ENCODE measurements around the gene ANGPTL2.

The ANGPTL2 gene

DNA sequence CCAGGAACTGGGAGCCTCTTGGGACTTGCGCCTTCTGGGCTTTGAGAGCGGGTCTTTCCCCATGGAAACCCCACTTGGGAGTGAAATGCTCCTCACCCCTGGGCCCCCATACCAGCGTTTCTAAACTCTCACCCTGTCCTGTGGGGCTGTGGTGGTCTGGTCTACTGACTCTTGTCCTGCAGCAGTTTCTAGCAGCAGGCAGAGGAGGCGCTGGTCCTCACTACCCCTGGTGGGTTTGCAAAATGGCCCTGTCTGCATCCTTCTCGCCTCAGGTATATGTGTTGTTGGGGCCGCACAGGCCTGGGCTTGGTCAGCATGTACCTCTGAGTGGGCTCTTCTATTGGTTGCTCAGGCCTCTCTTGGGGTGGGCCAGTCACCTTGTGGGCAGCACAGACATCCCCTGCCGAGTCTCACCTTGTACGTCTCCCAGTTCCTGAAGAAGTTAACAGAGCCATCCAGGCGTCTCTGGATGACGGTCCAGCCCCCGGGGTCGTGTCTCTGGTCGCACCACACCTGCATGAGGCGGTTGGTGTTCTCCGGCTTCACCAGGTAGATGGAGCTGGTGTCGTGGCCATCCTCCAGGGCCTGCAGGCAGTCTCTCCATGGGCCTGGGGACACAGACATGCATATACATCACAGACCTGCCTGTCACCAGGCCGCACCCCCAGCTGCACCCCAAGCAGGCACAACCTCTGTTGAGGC lies 29.0 kb downstream of the ANGPTL2 start:
- DNase-seq (ENCODE audit: low spot score), result no peak

DNA sequence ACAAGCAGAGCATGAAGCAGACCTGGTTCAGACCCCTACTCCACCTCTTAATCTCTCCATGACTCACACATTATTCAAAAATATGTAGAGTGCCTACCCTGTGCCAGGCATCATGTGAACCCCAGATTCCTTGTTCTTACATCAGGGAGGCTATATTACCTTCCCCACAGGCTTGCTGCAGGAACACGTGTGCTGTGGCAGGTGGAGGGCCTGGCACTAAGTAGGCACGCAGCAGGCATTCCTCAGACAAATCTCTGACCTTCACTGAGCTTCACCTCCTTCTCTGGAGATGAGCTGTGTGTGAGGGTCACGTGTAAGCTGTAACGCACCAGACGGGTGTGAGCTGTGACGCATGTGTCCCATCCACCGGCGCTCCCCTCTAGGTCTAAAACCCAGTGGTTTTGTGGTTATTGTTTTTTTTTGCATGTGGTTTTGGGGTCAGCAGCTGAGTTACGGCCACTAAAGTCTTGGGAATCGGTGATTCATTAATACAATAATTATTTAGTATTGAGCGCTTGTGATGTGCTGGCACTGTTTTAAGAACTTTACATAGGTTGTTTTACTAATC lies 30.3 kb downstream of the ANGPTL2 start:
- no peak for DNase-seq (ENCODE audit: low spot score)

- DNase-seq (ENCODE audit: low spot score), result no peak
These were observed 30.9 kb downstream of the ANGPTL2 start for GRCh38 chr9:127091526-127091925.

DNA sequence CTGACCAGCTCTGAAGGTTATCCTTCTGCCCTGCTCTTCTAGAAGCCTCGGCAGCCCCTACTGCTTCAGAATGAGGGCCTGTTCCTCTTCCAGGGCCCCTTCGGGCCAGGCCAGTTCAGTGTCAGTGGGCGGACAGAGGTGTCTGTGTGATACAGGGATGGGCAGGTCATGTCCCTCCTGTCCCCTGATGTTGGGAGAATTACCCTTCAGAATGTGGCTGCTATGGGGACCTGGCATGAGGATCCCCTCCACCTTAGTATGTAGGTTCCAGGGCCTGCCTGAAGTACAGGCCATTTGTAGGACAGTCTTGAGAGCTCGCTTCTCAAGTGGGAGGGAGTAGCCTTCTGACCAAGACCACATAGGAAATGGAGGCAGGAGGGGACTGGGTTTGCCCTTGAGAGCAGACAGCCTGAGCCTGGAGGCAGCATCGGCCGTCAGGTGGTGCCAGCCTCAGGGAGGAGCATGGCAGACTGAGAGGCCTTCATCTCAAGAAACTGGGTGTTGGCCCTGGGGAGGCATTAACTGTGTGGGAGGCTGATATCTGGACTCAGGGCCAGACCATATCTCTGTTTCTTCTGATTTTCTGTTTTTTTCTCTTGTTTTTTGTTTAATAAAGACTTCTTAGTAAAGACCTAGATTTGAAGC lies 32.0 kb downstream of the ANGPTL2 start:
- peak; percentile 34 for DNase-seq (ENCODE audit: low spot score)

- DNase-seq (ENCODE audit: low spot score), result no peak
These were observed 32.8 kb downstream of the ANGPTL2 start for GRCh38 chr9:127089631-127090081.

DNA sequence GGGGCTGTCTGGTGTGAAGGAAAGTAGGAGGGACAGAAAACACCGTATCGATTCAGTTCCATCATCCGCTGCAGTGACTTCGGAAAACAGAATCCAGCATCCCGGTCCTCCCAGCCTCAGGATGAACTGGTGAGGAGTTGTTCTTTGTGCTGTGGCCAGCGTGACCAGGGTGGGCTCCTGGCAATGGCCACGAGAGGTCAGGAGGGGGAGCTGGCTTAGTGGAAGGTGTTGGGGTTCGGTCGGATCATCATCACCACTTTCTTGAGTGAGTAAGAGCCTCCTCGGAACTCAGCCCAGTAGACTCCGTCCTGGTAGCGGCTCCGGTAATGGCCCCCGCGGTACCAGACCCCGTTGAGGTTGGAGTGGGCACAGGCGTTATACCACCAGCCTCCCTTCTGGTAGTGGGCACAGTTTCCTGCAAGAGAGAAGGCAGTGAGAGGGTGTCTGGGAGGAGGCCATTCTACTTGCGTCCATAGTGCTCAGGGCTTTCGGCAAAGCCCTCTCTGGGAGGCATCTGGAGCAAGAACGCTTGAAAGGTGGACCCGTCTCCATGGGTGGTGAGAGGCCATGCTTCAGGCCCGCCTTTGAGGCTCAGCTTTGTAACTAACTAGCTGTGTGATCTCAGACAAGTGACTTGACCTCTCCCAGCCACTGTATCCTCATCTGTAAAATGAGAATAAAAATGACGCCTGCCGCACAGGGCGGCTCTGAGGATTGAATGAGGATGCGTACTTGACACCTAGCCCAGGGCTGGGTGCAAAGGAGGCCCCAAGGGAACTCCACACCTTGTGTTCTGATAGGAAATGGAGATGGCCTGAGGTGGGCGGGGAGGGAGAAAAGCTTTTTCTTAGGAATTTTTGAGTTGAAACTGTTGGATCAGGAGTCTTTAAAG lies 33.5 kb downstream of the ANGPTL2 start:
- no peak for DNase-seq (ENCODE audit: low spot score)

GRCh38 chr9:127087836-127088235 lies 34.6 kb downstream of the ANGPTL2 start:
- DNase-seq (ENCODE audit: low spot score), result no peak

DNA sequence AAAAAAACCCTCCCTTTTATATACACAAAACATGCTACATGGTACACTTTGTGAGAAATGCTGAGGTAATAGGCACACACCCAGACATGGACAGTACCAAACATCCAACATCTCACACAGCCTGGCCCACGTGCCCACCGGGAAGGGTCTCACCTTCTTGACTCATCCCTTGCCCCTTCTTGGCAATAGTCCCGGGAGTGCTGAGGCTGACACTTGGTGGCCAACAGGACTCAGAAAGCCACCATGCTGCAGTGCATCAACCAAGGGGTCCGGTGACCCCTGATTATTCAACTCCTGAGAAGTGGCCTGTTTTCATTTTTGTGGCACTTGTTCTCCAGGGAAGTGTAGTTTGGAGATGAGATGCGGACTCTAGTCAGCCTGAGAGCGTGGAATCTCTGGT lies 35.0 kb downstream of the ANGPTL2 start:
- no peak for DNase-seq (ENCODE audit: low spot score)

GRCh38 chr9:127086771-127087170 lies 35.7 kb downstream of the ANGPTL2 start:
- DNase-seq (ENCODE audit: low spot score), result no peak

GRCh38 chr9:127085186-127085585 lies 37.2 kb downstream of the ANGPTL2 start:
- no peak for DNase-seq (ENCODE audit: low spot score)

GRCh38 chr9:127084076-127085039 lies 38.1 kb downstream of the ANGPTL2 start:
- no peak for DNase-seq (ENCODE audit: low spot score)

- no peak for DNase-seq (ENCODE audit: low spot score)
These were observed 39.1 kb downstream of the ANGPTL2 start for GRCh38 chr9:127083138-127083980.

- DNase-seq (ENCODE audit: low spot score), result no peak
These were observed 40.9 kb downstream of the ANGPTL2 start for GRCh38 chr9:127081250-127082185.

DNA sequence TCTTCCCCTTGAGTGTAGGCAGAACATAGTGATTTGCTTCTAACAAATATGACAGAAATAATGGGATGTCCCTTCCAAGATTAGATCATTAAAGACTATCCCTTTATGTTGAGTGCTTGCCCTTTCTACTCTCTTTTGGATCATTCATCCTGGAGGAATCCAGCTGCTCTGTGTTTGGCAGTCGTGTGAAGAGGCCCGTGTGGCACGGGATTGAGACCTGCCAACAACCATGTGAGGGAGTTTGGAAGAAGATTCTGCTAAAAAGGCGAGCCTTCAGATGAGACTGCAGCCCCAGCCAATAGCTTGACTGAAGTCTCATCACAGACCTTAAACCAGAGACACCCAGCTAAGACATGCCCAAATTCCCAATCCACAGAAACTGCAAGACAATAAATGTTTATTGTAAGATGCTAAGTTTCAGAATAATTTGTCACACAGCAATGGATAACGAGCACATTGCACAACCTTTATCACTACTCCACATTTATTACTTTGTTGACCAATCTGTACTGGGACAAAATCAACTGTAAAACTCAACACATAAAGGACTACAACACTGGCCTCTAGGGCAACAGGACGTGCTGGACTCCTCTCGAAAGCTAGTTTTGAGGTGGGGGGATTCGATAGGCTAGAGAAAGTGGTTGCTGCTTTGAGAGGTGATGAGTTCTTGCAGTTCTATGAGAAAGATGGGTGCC lies 42.8 kb downstream of the ANGPTL2 start:
- no peak for DNase-seq (ENCODE audit: low spot score)

DNA sequence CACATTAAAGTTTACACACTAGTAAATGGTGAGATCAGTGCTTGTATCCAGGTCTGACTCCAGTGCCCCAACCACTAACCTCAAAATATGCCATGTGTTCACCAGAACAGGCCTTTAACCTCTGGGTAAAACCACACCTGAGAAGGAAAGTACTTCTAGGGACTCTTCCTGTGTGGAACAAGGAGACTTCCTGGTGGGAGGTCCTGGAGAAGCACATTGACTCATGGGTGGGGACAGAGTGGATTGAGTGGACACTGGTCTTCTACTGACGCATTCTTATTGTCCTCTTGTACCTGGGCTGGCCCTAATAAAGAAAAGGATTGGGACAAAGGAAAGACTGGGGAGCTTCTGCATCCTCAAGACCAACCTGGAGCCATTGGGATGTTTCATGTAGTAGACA lies 43.4 kb downstream of the ANGPTL2 start:
- DNase-seq (ENCODE audit: low spot score), result no peak

DNA sequence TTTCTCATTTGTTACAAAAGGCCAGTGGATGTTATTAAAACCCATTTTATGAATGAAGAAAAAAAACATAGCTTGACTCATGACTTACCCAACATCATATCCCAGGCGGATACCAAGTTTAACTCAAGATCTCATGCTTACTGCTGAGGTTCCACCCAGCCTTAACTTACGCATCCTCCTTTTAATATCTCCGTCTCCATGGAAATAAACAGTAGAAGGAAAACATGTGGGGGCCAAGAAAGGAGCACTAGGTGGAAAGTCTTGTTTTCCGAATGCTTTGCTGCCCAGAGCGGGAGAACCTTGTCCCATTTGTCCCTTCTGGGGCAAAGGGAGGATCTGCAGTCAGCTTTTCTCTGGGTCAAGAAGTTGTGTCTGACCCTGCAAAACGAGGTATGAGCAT lies 44.1 kb downstream of the ANGPTL2 start:
- no peak for DNase-seq (ENCODE audit: low spot score)

DNA sequence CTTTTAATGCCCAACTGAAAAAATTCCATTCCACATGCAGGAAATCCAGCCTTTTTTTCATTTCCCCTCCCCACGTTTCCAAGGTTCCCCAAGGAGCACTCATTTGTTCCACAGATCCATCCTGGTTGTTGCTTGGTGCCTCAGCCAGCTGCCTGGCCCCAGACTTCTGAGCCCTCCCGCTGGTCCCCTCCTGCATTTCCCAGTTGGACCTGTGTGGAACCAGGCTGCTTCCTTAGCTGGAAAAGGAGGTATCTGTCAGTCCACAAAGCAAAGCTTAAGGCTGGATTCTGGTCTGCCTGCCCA lies 44.8 kb downstream of the ANGPTL2 start:
- DNase-seq (ENCODE audit: low spot score), result no peak

GRCh38 chr9:127076860-127077643 lies 45.4 kb downstream of the ANGPTL2 start:
- DNase-seq (ENCODE audit: low spot score), result no peak

All from COLO829 (cell line).